IMR-90 (cell line): ENCODE measurements around the gene IRF2BP1. TPM values are rescaled to one million over a fixed set of nuclear protein-coding genes. Genes with fewer than 3 reads are reported as not detected.

Experiments
- ATAC-seq: fragments of 200-7000 bp; cut with Tn5 transposase; 2 replicates; pipeline ENCODE4 v1.9.1; 2020; ENCODE audit warnings: low read depth, mild to moderate bottlenecking, moderate library complexity
- BruUV-seq: library from RNA; stranded (reverse); fragments of 400-500 nt; replicated peaks from 2 replicates; lab custom pipeline; 2021; lab: Mats Ljungman, UMichigan
- CTCF ChIA-PET: fragments of 300-600 bp; formaldehyde crosslinking; extraction: SDS; loops from one replicate; lab custom pipeline; 2021; ENCODE audit warnings: antibody characterized with exemption; lab: Yijun Ruan, JAX
- POLR2A ChIA-PET: fragments of 300-600 bp; sonication (Branson Sonifier 250); formaldehyde crosslinking; loops from one replicate; lab custom pipeline; 2022; ENCODE audit warnings: antibody characterized with exemption; ENCODE audit not compliant: unreplicated experiment; lab: Charles Lee
- DNase-seq: peaks from one replicate; pipeline ENCODE4 v3.0.0; 2013
- H2AFZ ChIP-seq: replicated peaks from 2 replicates; pipeline ENCODE3; 2013; ENCODE audit warnings: low read length, mild to moderate bottlenecking; ENCODE audit not compliant: poor library complexity
- H2AK5ac ChIP-seq: 2 replicates; pipeline ENCODE4 v1.6.1; 2013; ENCODE audit warnings: low read depth, low read length, inconsistent platforms
- H2AK9ac ChIP-seq: replicated peaks from 2 replicates; pipeline ENCODE3; 2013; ENCODE audit warnings: mild to moderate bottlenecking, low read depth, low read length, moderate library complexity; ENCODE audit not compliant: poor library complexity
- H2BK120ac ChIP-seq: 2 replicates; pipeline ENCODE4 v1.6.1; 2013; ENCODE audit warnings: low read depth, low read length, inconsistent platforms
- H2BK15ac ChIP-seq: 3 replicates; pipeline ENCODE4 v1.6.1; 2013; ENCODE audit warnings: low read depth, low read length, inconsistent platforms
- H2BK20ac ChIP-seq: 2 replicates; pipeline ENCODE4 v1.6.1; 2013; ENCODE audit warnings: low read depth, mild to moderate bottlenecking, inconsistent platforms, low read length, moderate library complexity
- H2BK5ac ChIP-seq: 2 replicates; pipeline ENCODE4 v1.6.1; 2013; ENCODE audit warnings: mild to moderate bottlenecking, low read depth, low read length, inconsistent platforms; ENCODE audit not compliant: poor library complexity, severe bottlenecking
- H3K14ac ChIP-seq: replicated peaks from 2 replicates; pipeline ENCODE4 v1.6.1; 2013; ENCODE audit warnings: low read depth, low read length, inconsistent platforms
- H3K18ac ChIP-seq: 2 replicates; pipeline ENCODE4 v1.6.1; 2013; ENCODE audit warnings: low read depth, low read length, control low read depth
- H3K23ac ChIP-seq: 2 replicates; pipeline ENCODE4 v1.6.1; 2013; ENCODE audit warnings: low read depth, low read length, inconsistent platforms
- H3K27ac ChIP-seq: 2 replicates; pipeline ENCODE4 v1.5.1; 2013; ENCODE audit warnings: mild to moderate bottlenecking, control low read depth, low read length; ENCODE audit not compliant: insufficient read depth
- H3K27me3 ChIP-seq: 2 replicates; pipeline ENCODE4 v1.6.1; 2013; ENCODE audit warnings: low read length; ENCODE audit not compliant: control insufficient read depth, insufficient read depth
- H3K36me3 ChIP-seq: 2 replicates; pipeline ENCODE4 v1.6.1; 2013; ENCODE audit warnings: low read length, mixed read lengths; ENCODE audit not compliant: control insufficient read depth, insufficient read depth
- H3K4ac ChIP-seq: 2 replicates; pipeline ENCODE4 v1.6.1; 2013; ENCODE audit warnings: low read depth, low read length, inconsistent platforms
- H3K4me1 ChIP-seq: 2 replicates; pipeline ENCODE4 v1.6.1; 2013; ENCODE audit warnings: low read length, mixed read lengths; ENCODE audit not compliant: control insufficient read depth, insufficient read depth
- H3K4me2 ChIP-seq: 2 replicates; pipeline ENCODE4 v1.6.1; 2013; ENCODE audit warnings: low read depth, mild to moderate bottlenecking, control low read depth, low read length, moderate library complexity
- H3K4me3 ChIP-seq: 2 replicates; pipeline ENCODE4 v1.5.1; 2013; ENCODE audit warnings: low read depth, mild to moderate bottlenecking, control low read depth, low read length, moderate library complexity; ENCODE audit not compliant: insufficient read depth
- H3K56ac ChIP-seq: 2 replicates; pipeline ENCODE4 v1.6.1; 2013; ENCODE audit warnings: low read length, inconsistent platforms; ENCODE audit not compliant: insufficient read depth; ENCODE audit errors: extremely low read depth
- H3K79me1 ChIP-seq, 2 experiments: 2 replicates each; pipeline ENCODE4 v1.6.1; 2013; ENCODE audit warnings: low read length in 2 of 2, inconsistent platforms in 1 of 2, low read depth in 1 of 2
- H3K9ac ChIP-seq: 2 replicates; pipeline ENCODE4 v1.6.1; 2013; ENCODE audit warnings: low read depth, low read length, control low read depth
- H3K9me1 ChIP-seq: 2 replicates; pipeline ENCODE4 v1.6.1; 2013; ENCODE audit warnings: low read length, inconsistent platforms; ENCODE audit not compliant: insufficient read depth
- H3K9me3 ChIP-seq: 2 replicates; pipeline ENCODE4 v1.6.1; 2013; ENCODE audit warnings: low read length; ENCODE audit not compliant: control insufficient read depth, insufficient read depth
- H4K20me1 ChIP-seq: 2 replicates; pipeline ENCODE4 v1.6.1; 2013; ENCODE audit warnings: low read length, inconsistent platforms; ENCODE audit not compliant: insufficient read depth
- H4K5ac ChIP-seq: 2 replicates; pipeline ENCODE4 v1.6.1; 2013; ENCODE audit warnings: mild to moderate bottlenecking, low read depth, low read length, control low read depth
- H4K8ac ChIP-seq, 2 experiments: 2 replicates each; pipeline ENCODE4 v1.6.1; 2013; ENCODE audit warnings: low read depth in 2 of 2, low read length in 2 of 2, control low read depth in 1 of 2, inconsistent platforms in 1 of 2
- H4K91ac ChIP-seq: 2 replicates; pipeline ENCODE4 v1.6.1; 2013; ENCODE audit warnings: low read depth, low read length, inconsistent platforms; ENCODE audit not compliant: insufficient read depth
- BHLHE40 ChIP-seq: fragments of 150-350 bp; IDR thresholded peaks from 2 replicates; pipeline ENCODE4 v1.6.1; 2016; ENCODE audit warnings: mild to moderate bottlenecking, low read depth, low read length
- CHD1 ChIP-seq: IDR thresholded peaks from 2 replicates; pipeline ENCODE4 v1.6.1; 2012; ENCODE audit warnings: low read depth, low read length, improper control_type of control experiment
- POLR2A ChIP-seq: IDR thresholded peaks from 2 replicates; pipeline ENCODE4 v1.6.1; 2012; ENCODE audit warnings: mild to moderate bottlenecking, low read depth, low read length
- RAD21 ChIP-seq: IDR thresholded peaks from 2 replicates; pipeline ENCODE4 v1.6.1; 2012; ENCODE audit warnings: low read length, improper control_type of control experiment
- RCOR1 ChIP-seq: IDR thresholded peaks from 2 replicates; pipeline ENCODE4 v1.6.1; 2012; ENCODE audit warnings: mild to moderate bottlenecking, low read length, improper control_type of control experiment; ENCODE audit not compliant: insufficient replicate concordance
- WGBS, 2 experiments: methylation state at CpG; one replicate each; pipeline versions ENCODE4 v1.1.5 to v1.1.7; 2013; ENCODE audit warnings: missing lambda C conversion rate in 2 of 2; ENCODE audit not compliant: insufficient read length in 1 of 2; ENCODE audit errors: extremely low coverage in 2 of 2; 5-methylcytosine and 5-hydroxymethylcytosine counted together
- dilution Hi-C: fragments of 300-500 bp; cut with HindIII; formaldehyde crosslinking; loops from one replicate; pipeline ENCODE4 v1.14.3; 2018; ENCODE audit warnings: low sequenced_read_pairs; ENCODE audit not compliant: unreplicated experiment
- in situ Hi-C: fragments of 300-500 bp; cut with MboI; formaldehyde crosslinking; loops from 3 replicates; pipeline ENCODE4 v1.14.3; 2019; ENCODE audit warnings: low sequenced_read_pairs, inconsistent platforms, mixed read lengths
- intact Hi-C: fragments of 100-400 bp; cut with micrococcal nuclease; formaldehyde crosslinking; loops from 2 replicates; pipeline ENCODE4 v1.10.0; 2022
- polyA plus RNA-seq, 3 experiments: library from polyadenylated mRNA; depleted of rRNA; stranded (reverse); fragments of >200 nt; gene quantifications; 2 replicates each; pipeline ENCODE4 v1.2.3, GENCODE V29; 2012; ENCODE audit warnings: low replicate concordance in 1 of 3
- total RNA-seq: library from RNA; depleted of rRNA; stranded (reverse); fragments of >200 nt; gene quantifications from 2 replicates; pipeline ENCODE4 v1.2.3, GENCODE V29; 2012

Gene IRF2BP1
- total and polyA plus RNA-seq, 2 of the 4 experiments (the other 2 are of a cell fraction): 4.5 to 8.5 TPM

DNA sequence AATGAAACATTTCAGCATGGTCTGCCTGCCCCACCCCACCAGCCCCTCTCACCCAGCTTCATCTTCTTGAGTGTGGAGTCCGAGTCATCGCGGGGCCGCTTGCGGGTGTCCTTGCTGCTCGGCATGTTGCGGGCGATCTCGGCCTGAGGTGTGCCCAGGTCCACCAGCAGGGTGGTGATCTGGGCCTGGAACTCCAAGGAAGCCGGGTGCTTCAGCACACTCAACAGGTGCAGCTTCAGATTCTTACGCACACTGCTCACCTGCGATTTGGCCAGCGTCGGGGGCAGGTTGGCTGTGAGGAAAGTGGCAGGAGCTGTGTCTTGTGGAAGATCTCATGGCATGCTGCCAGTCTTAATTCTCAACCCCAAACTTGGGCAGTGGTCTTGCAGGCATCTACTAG is 43.7 kb downstream of the IRF2BP1 start:
- no peaks in the 10 kb centered on the region; the same call in 1 of the 2 replicates for H4K20me1 ChIP-seq
- no peak overlapping the region for H4K5ac ChIP-seq
- no peak overlapping the region for H2BK120ac ChIP-seq
- ATAC-seq (no peak), DNase-seq (no peak)
- intact Hi-C loops (no loop called here), in situ Hi-C loops (no loop called here), dilution Hi-C loops (no loop called here)
- H3K36me3 ChIP-seq: peaks cover 57% of the 10 kb centered on the region
- CTCF ChIA-PET: interaction anchor here (0.6 to 0.7 kb wide), 2 partner anchors 72 to 284 kb away, joined by 3 to 4 read pairs; no protein-coding TSS in a partner anchor
- no peak overlapping the region for H2BK20ac ChIP-seq
- H3K4me3 ChIP-seq: no peak overlapping the region
- H3K79me1 ChIP-seq: peaks cover 4 to 30% of the 10 kb centered on the region in 2 experiments
- no peak overlapping the region for H3K18ac ChIP-seq
- H3K4ac ChIP-seq: no peak overlapping the region
- H4K91ac ChIP-seq: no peak overlapping the region
- H3K9me1 ChIP-seq: no peaks in the 10 kb centered on the region; the same call in 1 of the 2 replicates
- no peak overlapping the region for H3K9ac ChIP-seq
- H2AK5ac ChIP-seq: no peak overlapping the region
- no peak overlapping the region for H3K23ac ChIP-seq
- H3K27ac ChIP-seq: no peak overlapping the region
- H2AFZ ChIP-seq: no peak overlapping the region
- no peak overlapping the region for H4K8ac ChIP-seq
- no peak overlapping the region for H3K56ac ChIP-seq
- BruUV-seq: no TSS peak
- peaks cover 3% of the 10 kb centered on the region; the same call in 1 of the 2 replicates for H3K9me3 ChIP-seq
- TF ChIP-seq RCOR1 (no peak), BHLHE40 (no peak), CHD1 (no peak), POLR2A (no peak), RAD21 (no peak)
- H3K14ac ChIP-seq: no peak overlapping the region
- H3K27me3 ChIP-seq: no peaks in the 10 kb centered on the region
- no peak overlapping the region for H3K4me2 ChIP-seq
- H3K4me1 ChIP-seq: no peaks in the 10 kb centered on the region
- no CpG with 5 or more reads among the region's 14 CpGs for WGBS, 2 experiments
- no peak overlapping the region for H2AK9ac ChIP-seq
- POLR2A ChIA-PET: no interaction called here
- H2BK5ac ChIP-seq: no peak overlapping the region
- H2BK15ac ChIP-seq: no peak overlapping the region
